ENCODE data around the gene ZNF787.

DNA sequence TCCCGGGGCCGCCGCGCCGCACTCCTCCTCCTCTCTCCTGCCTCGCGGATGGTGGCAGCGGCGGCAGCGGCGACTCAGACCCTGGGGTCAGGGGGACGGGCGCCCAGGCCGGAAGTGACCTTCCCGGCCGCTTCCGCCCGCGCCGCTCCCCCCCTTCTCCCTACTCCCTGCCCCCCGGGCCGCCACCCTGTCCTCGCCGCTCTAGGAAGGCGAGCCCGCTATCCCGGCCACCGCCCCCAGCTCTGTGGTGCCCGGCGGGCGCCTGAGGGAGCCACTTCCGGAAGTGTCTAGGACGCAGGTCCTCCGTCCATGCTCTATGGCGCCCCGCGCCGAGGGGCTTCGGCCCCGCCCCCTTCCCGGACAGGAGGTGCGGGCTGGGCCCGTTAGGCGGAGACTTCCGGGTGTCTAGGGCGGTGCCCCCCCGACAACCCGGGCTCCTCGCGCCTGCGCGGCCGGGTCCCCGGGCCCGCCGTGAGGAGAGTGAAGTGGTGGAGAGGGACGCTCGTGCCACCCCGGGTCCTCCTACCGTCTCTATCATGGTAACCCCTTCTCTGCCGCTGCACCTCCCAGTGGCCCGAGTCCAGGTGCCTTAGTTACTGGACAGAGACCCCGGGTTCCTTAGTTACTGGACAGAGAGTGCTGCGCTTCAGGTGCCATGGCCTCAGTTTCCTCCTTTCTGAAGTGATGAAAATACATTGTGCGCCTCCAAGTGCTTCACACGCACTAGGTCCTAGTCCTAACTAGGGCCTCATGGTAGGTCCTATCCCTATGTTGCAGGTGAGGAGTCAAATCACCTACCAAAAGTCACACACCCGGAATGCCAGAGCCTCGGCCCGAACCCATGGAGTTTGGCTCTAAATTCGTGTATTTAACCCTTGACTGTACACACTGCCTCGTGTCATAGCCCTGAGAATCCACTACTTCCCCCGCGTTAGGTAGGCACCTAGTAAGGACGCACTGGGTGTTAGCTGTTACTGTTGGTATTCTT lies at the start of gene ZNF787:
- TF ChIP-seq, protein P1, sequence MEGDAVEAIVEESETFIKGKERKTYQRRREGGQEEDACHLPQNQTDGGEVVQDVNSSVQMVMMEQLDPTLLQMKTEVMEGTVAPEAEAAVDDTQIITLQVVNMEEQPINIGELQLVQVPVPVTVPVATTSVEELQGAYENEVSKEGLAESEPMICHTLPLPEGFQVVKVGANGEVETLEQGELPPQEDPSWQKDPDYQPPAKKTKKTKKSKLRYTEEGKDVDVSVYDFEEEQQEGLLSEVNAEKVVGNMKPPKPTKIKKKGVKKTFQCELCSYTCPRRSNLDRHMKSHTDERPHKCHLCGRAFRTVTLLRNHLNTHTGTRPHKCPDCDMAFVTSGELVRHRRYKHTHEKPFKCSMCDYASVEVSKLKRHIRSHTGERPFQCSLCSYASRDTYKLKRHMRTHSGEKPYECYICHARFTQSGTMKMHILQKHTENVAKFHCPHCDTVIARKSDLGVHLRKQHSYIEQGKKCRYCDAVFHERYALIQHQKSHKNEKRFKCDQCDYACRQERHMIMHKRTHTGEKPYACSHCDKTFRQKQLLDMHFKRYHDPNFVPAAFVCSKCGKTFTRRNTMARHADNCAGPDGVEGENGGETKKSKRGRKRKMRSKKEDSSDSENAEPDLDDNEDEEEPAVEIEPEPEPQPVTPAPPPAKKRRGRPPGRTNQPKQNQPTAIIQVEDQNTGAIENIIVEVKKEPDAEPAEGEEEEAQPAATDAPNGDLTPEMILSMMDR (IDR thresholded peaks at IDR 0.05) = no peak
- TF ChIP-seq POLR2AphosphoS5 (IDR thresholded peaks at IDR 0.05) (peak in 2 of 3 donors; percentile 41 to 91), POLR2A (IDR thresholded peaks at IDR 0.05) (peak in 1 of 2 donors; percentile 52), EP300 (IDR thresholded peaks at IDR 0.05) (no peak)
